ENCODE data around the gene OR10A5.
"Not testable (repeated sequence)": the region's sequence is repeated elsewhere in the genome, so short reads cannot be mapped to it uniquely, and the experiment has no call there.

Gene OR10A5, protein sequence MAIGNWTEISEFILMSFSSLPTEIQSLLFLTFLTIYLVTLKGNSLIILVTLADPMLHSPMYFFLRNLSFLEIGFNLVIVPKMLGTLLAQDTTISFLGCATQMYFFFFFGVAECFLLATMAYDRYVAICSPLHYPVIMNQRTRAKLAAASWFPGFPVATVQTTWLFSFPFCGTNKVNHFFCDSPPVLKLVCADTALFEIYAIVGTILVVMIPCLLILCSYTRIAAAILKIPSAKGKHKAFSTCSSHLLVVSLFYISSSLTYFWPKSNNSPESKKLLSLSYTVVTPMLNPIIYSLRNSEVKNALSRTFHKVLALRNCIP

DNA sequence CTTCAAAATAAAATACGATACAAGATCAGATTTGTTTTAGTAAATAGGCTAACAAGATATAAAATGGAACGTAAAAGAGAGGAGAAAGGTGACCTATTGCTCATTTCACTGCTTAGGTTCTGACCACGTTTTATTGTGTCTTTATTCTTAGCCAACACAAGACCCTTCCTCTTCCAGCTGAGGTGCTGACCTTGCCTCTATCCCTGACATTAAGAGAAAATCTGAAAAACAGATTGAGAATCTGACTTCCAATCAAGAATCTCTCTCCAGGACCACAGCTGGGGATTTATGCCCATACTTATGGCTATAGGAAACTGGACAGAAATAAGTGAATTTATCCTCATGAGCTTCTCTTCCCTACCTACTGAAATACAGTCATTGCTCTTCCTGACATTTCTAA lies at the start of gene OR10A5:
Gene OR10A5, plus strand, starts transcription at position 301 of the 400 bp plus-strand sequence. Its CDS starts 0 bp downstream, at position 301.
- no peak for DNase-seq (ENCODE audit: low spot score)

DNA sequence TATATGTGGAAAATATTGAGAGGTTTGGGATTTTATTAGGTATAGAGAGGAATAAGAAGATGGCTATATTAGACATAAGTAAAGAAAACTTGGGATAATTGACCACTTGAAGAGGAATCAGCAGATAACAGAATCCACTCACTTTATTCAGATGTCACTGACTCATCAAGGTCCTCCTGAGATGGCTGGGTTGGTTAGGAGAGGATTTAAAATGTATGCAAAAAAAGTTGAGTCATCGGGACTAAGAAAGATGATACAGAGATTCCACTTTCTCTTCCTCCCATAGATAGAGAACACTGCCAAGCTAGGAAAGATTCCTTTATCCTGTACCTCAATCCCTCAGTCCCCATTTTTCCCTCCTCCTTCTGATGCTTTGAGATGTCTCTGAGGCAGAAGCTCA lies 46.1 kb upstream of the OR10A5 start, which contains the start of gene OR6A2:
Gene OR6A2, minus strand, starts transcription at position 288 of the 400 bp plus-strand sequence. CDS start 3,981 bp downstream, outside the sequence.
- DNase-seq (ENCODE audit: low spot score), result no peak

DNA sequence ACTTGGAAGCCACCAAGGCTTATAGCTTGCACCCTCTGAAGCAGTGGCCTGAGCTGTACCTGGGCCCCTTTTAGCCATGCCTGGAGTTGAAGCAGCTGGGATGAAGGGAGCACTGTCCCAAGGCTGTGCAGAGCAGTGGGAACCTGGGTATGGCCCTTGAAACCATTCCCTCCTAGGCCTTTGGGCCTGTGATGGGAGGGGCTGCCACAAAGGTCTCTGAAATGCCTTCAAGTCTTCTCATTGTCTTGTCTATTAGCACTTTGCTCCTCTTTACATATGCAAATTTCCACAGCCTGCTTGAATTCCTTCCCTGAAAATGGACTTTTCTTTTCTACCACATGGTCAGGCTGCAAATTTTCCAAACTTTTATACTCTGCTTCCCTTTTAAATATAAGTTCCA lies 44.4 kb upstream of the OR10A5 start:
- not testable (repeated sequence) for DNase-seq (ENCODE audit: low spot score)

DNA sequence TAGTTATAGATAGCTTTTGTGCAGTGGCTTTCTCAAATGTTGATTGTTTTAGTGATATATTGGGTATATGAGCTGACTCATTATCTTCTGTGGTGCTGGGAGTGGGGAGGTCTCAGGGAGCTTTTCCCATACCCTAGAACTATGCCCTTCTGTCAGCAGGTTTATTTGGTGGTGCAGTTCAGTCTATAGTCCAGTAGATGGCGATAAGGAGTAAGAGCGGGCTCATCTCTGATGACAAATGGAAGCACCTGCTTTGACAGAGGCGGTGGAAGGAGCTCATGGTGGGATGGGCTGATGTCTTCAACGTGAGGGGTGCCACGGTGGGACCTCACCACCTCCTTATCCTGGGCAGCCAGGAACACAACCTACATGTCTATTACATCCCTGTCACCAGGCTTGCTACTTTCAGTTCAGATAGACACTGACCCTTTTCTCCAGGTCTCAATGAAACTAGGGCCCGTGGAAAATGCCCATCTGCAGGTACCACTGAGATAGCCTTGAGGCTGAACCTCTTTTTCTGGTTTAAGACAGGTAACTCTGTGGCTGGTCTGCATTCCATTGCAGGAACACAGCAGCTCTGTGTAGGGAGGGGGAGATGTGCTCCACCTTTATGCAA lies 33.0 kb upstream of the OR10A5 start:
- DNase-seq (ENCODE audit: low spot score), result peak; percentile 70

DNA sequence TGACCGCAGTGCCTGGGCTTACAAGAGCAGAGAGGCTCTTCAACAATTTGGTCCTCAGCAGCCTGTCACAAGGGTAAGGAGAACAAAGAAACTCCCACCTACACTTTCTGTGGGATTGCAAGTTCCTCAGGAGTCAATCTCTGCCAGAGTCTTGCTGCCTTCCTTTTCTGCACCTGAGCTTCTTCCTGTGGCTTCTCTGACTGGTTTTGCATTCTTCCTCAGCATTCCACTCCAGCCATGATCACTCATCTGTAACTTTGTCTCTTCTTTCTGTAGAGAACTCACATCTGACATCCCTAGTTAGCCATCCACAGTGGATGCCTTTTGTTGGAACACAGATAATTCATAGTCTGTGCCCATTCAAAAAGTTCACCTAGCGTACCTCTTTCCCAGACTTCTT lies 31.8 kb upstream of the OR10A5 start:
- no peak for DNase-seq (ENCODE audit: low spot score)

DNA sequence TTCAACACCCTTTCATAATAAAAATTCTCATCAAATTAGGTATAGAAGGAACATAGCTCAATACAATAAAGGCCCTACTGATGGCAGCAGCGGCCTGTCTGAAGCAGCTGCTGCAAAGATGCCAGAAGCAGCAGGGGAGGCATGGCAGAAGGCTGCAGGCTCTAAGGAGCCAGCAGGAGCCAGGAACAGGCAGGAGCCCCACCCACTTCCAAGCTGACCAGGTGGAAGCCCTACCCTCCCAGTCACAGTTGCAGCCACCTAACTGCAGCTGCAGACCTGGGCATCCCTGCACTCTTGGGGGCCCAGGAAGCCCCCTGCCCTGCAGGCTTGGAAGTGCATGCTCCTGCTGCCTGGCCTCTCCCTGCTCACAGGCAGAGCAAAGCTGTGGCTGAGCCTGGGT lies 27.8 kb upstream of the OR10A5 start:
- no peak for DNase-seq (ENCODE audit: low spot score)

DNA sequence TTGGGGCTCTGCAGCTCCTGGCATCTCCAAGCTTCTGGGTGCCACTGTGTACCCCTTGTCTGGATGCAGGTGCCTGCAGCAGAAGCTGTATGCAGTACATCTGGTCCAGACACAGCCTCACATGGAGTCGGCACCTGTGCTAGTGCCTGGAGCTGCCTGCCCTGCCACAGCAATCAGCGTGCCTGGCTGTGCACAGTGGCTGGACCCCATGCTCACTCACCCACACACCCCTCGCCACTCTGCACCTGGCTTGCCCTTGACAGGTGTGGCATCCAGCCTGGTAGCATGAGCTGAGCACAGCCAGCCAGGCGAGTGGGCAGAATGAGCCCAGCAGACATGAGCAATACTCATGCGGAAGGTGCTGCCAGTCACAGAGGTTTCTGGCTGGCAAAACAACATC lies 26.5 kb upstream of the OR10A5 start:
- DNase-seq (ENCODE audit: low spot score), result no peak

DNA sequence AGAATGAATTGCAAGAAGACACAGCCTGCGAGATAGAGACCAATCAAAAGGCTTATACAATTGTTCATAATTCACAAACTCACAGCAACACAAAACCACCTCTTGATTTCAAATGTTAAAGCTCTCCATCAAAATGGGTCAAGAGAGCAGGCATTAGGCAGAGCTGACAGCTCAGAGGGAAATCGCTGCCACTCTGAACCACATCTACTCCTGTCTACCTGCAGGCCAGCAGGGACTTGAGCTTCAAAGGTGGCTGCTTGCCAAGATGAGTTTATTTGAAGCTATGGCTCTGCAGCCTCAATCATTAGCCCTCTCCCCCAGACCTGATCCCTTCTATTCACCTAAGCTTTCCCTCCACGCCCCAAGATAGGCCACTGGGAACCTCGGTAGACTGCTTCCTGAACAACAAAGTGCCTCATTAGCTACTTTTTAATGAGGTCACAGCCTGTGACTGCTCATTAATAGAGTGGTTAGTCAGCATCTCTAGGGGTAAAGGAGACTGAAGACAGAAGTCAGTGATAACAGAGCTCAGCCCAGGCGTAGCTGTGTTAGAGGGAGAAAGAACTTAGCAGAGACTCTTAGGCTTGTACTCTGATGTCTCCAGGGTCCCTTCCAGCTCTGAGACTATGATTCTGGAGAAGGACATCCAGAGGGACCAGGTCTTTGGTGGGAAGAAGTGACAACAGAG lies 21.2 kb upstream of the OR10A5 start:
- DNase-seq (ENCODE audit: low spot score), result no peak

DNA sequence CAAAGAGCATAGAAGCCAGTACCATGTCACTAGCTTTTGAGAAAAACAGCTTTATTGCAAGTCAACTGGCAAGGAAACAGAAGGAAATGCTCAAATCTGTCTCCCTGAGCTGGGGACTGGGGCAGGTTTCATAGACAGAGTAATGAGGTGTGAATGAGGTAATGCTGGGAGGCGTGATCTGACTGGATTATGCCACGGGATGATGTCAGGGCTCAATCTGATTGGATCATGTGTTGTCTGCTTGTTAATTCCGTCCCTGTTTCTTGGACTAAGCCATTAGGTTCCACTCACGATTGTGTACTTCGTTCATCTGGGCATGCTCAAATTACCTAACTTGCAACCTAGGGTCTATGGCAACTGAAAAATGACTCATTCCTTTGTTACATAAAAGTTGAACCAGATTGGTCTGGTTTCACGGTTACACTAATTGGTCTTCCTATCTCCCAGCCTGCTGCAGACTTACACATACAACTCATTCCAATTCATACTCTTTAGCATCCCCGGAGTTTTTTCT lies 20.2 kb upstream of the OR10A5 start:
- peak; percentile 3 for DNase-seq (ENCODE audit: low spot score)

DNA sequence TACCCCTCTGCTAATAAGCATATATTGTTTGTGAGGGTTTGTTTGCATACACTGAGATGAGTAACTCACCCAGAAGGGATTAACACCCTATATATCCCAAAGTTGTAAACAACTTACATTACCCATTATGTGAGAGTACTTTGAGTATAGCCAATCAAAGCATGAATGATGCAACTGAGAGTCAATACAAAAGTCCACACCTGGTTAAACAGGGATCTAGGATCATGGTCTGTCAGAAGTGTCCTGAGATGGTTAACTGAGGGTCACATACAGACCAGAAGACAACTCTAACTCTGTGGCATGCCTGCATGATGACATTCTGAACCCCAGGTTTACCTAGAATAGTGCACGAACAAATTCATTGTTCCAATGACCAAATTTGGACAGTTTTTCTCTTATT lies 17.4 kb upstream of the OR10A5 start:
- DNase-seq (ENCODE audit: low spot score), result no peak

DNA sequence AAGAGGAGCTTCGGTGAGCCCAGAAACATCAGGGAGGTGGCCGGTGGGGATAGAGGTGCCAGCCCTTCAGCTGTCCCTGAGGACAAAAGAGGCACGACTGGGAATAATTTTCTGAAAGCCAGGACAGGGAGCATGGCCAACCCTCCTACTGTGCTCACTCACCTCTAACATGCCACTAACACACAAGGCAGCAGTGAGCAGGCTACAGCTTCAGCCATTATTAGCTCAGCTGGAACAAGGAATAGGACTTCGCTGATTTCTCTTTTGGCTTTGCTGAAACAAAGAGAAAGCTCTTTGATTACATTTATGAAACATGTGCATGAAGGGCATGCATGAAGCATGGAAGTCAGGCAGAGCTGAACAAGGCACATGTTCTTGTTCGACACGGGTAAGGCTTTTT lies 12.1 kb upstream of the OR10A5 start:
- DNase-seq (ENCODE audit: low spot score), result no peak

DNA sequence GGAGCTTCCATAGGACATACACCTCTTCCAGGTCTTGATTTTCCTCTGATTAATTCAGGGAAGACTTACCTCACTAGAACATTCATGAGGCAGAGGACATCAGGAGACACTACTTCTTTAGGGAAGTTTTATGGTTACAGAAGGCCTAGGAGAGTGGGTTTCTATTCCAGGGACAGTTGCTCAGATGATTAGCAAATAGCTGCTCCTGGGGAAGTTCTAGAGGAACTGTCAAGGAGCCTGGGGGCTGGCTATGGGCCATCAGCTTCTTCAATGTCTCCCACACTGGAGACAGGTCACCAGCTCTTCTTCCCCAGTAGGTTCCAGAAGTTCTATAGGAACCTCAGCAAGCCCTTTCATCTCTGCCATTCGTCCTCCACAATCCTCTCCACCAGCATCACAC lies 11.5 kb upstream of the OR10A5 start:
- DNase-seq (ENCODE audit: low spot score), result no peak

DNA sequence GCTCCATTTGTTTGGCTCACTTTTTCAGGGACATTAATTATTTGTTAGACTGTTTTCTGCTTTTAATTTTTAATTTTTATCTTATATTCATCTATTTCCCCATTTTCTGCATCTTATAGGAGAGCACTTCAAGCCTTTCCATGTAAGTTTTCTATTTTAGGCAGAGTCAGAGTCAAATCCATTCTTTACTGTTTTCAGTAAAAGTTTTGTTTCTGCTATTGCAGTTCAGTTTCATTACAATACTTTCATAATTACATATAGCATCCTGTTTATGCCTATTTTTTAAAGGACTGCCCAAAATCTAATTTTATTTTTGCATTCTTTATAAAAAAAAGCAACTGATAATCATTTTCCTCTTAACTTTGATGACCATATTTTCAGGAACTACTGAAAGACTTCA lies 3.8 kb upstream of the OR10A5 start:
- DNase-seq (ENCODE audit: low spot score), result peak; percentile 17

DNA sequence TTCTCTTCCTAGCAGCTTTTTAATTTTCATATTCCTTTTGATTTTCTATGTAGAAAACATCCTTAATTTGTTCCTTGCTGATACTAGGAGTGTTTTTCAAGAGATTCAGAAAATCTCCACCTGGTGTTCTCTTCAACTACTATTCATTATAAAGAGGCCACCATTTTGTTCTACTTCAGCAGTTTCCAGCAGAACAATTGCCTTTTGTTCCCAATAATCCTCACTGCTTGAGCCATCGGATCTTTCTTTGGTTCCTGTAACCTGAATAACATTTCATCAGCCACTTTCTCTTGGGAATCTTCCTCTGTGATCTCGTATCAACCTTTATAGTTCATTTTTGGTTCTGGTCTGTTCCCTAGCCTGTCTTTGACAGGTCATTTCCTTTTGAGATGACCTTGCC lies 1.8 kb upstream of the OR10A5 start:
- DNase-seq (ENCODE audit: low spot score), result no peak

DNA sequence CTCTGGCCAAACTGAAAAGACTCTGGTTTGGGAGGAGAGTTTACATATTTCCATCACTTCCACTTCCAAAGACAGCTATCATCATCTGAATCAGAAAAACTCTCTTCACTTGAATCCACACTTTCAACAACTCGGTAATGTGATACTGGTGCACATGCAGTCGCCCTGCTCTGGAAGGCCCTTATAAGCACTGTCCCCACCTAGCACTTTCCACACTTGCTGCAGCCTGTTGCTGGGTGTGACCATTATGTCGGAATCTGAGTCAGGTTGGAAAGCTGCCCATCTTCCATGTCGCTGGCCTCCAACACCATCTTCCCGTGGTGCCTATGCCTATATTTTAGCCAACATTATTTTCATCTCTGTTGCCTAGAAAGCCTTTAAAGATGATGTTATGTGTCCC lies 1.1 kb upstream of the OR10A5 start:
- DNase-seq (ENCODE audit: low spot score), result no peak

DNA sequence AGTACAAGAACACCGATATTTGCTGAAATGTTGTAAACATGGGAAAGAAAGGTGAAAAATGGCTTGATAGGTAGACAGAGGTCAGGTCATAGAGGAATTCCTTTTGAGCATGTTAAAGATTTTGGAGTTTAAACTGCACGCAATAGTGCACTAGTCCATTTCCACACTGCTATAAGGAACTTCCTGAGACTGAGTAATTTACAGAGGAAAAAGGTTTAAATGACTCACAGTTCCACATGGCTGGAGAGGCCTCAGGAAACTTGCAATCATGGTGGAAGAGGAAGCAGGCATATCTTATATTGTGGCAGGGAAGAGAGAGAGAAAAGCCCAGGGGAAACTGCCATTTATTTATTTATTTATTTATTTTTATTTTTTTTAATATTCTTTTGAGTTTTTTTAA lies 5.0 kb downstream of the OR10A5 start:
- no peak for DNase-seq (ENCODE audit: low spot score)

DNA sequence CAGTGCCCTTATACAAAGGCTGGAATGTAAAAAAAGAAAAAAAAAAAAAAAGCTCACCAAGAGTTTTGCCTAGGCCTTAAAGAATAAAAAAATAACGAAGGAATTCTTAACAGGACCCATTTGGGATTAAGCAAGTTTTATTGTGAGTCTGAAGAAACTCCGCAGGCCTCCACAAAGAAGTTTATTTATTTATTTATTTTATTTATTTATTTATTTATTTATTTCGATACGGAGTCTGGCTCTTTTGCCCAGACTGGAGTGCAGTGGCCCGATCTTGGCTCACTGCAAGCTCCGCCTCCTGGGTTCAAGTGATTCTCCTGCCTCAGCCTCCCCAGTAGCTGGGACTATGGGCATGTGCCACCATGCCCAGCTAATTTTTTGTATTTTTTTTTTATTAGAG lies 9.3 kb downstream of the OR10A5 start:
- not testable (repeated sequence) for DNase-seq (ENCODE audit: low spot score)

DNA sequence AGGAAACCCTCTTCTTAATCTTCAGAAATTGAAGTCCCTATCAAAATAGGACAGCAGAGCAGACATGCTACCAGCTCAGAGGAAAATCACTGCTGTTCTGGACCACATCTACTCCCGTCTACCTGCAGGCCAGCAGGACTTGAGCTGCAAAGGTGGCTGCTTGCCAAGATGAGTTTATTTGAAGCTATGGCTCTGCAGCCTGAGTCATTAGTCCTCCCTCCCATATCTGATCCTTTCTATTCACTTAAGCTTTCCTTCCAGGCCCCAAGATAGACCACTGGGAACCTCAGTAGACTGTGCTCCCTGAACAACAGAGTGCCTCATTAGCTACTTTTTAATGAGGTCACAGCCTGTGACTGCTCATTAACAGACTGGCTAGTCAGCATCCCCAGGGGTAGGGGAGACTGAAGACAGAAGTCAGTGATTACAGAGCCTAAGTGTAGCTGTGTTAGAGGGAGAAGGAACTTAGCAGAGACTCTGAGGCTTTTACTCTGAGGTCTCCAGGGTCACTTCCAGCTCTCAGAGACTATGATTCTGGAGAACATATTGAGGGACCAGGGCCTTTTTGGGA lies 10.6 kb downstream of the OR10A5 start:
- DNase-seq (ENCODE audit: low spot score), result no peak

DNA sequence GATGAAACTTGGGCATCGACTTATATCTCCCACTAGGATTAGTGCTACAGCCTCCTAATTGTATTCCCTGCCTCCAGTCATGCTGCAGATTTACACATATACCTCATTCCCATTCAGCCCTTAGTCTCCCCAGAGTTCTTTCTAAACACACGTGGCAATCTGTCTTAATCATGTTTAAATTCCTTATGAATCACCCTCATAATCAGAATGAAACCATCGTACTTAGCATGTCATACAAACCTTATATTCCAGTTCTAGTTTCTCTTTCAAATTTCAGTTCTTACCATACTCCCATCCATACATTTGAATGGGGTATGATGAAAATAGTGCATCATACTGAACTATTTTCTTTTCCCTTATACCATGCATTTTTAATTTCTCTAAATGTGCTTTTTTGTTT lies 11.4 kb downstream of the OR10A5 start:
- DNase-seq (ENCODE audit: low spot score), result peak; percentile 47

DNA sequence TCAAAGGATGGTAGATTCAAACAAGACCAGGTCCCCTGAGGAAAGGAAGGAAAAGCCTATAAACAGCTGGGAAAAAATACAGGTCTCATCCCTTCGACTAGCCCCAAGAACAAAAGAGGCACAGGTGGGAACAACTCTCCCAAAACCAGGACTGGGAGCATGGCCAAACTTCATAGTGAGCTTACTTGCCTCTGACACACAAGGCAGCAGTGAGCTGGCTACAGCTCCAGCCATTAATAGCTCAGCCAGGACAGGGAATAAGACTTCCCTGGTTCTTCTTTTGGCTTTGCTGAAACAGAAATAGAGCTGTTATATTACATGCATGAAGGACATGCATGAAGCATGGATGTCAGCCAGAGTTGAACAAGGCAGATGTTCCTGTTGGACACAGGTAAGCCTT lies 17.5 kb downstream of the OR10A5 start, which contains the start of gene OR10A2:
Gene OR10A2, plus strand, starts transcription at position 97 of the 400 bp plus-strand sequence. CDS start 6,698 bp downstream, outside the sequence.
- DNase-seq (ENCODE audit: low spot score), result no peak

DNA sequence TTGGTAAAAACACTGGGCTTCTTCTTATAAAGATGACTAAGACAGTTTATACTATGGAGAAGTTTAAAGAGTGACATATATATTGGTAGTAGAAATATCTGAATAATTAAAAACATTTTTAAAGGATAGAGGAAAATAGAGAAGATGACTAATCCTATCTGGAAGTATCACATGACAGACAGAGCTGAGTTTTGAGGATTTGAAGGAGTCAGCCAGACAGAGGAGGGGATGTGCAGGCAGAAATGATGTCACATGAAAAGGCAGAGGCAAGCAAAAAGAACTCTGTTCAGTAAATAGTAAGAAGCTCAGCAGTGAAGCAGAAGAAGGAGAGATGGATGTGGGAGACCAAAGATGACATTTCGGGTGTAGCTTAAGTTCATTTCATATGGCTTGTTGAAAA lies 19.0 kb downstream of the OR10A5 start:
- DNase-seq (ENCODE audit: low spot score), result no peak

DNA sequence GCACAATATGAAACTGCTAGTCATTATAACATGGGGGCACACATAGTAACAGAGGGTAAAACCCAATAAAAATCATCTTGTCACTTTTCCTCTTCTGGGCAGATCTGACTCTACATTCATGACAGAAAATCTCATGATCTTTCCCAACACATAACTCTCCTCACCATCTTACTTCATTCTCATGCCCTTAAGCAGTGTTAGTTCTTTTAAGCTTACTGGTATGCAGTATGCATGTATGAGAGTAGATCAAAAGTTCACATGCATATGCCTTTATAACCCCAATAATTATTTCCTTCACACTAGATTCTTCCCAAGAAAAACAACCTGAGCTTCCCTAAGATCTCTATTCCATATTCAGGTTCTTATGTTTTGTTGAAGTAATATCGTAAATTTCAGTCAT lies 25.8 kb downstream of the OR10A5 start:
- DNase-seq (ENCODE audit: low spot score), result no peak

DNA sequence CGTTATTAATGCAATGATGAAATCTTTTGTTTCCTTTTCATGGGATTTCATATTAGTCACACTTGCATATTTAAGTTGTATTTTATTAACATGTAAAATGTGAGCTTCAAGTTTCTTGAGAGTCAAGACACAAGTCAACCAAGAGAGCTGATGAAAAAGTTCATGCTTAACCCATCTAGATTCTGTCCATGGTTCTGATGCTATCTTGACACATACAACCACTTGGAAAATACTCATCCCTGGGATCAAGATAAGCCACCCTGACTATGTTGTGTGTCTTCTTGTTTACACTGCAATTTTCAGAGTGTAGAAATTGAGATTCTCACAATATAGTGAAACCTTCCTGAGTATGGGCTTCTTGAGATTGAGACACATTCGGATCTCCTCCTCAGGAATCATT lies 30.3 kb downstream of the OR10A5 start:
- DNase-seq (ENCODE audit: low spot score), result no peak
